ENCODE data around the gene SH3GLB2. TPM values are rescaled to one million over a fixed set of nuclear protein-coding genes. Genes with fewer than 3 reads are reported as not detected.

The SH3GLB2 gene
- polyA plus RNA-seq, 2 of the 4 experiments (the other 2 are of a cell fraction): 28.3 to 42.6 TPM

- H3K27ac ChIP-seq: no peak overlapping the region
- ChIA-PET CTCF (interaction anchor here (0.7 to 1.1 kb wide), 2 partner anchors 208 to 301 kb away, joined by 3 read pairs; no protein-coding TSS in a partner anchor), POLR2A (no interaction called here)
- H3K4me2 ChIP-seq: no peak overlapping the region
- no peaks in the 10 kb centered on the region for H3K9me3 ChIP-seq
- ATAC-seq: no peak
- H3K4me1 ChIP-seq: peaks cover 11% of the 10 kb centered on the region; the same call in 1 of the 3 replicates
- TF ChIP-seq, protein P1, sequence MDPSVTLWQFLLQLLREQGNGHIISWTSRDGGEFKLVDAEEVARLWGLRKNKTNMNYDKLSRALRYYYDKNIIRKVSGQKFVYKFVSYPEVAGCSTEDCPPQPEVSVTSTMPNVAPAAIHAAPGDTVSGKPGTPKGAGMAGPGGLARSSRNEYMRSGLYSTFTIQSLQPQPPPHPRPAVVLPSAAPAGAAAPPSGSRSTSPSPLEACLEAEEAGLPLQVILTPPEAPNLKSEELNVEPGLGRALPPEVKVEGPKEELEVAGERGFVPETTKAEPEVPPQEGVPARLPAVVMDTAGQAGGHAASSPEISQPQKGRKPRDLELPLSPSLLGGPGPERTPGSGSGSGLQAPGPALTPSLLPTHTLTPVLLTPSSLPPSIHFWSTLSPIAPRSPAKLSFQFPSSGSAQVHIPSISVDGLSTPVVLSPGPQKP (IDR thresholded peaks at IDR 0.05; ENCODE audit: low read depth, low read length): no peak
- TF ChIP-seq EHF (CRISPR knock-in tag; IDR thresholded peaks at IDR 0.05): no peak
- TF ChIP-seq EP300 (IDR thresholded peaks at IDR 0.05): no peak
- TF ChIP-seq CEBPB (IDR thresholded peaks at IDR 0.05): no peak
- no peak for TF ChIP-seq CBX2 (IDR thresholded peaks at IDR 0.05; ENCODE audit: borderline replicate concordance, low read depth)
- no peak for TF ChIP-seq ZSCAN20 (CRISPR knock-in tag; IDR thresholded peaks at IDR 0.05)
- TF ChIP-seq, protein P2, sequence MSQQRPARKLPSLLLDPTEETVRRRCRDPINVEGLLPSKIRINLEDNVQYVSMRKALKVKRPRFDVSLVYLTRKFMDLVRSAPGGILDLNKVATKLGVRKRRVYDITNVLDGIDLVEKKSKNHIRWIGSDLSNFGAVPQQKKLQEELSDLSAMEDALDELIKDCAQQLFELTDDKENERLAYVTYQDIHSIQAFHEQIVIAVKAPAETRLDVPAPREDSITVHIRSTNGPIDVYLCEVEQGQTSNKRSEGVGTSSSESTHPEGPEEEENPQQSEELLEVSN (IDR thresholded peaks at IDR 0.05; ENCODE audit: borderline replicate concordance, low read depth): no peak
- TF ChIP-seq MYC (IDR thresholded peaks at IDR 0.05; ENCODE audit: borderline replicate concordance, low read length): no peak
- no peak for TF ChIP-seq NPAS2 (CRISPR knock-in tag; IDR thresholded peaks at IDR 0.05; ENCODE audit: borderline replicate concordance)
- TF ChIP-seq, protein P3, sequence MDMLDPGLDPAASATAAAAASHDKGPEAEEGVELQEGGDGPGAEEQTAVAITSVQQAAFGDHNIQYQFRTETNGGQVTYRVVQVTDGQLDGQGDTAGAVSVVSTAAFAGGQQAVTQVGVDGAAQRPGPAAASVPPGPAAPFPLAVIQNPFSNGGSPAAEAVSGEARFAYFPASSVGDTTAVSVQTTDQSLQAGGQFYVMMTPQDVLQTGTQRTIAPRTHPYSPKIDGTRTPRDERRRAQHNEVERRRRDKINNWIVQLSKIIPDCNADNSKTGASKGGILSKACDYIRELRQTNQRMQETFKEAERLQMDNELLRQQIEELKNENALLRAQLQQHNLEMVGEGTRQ (IDR thresholded peaks at IDR 0.05): no peak
- TF ChIP-seq ZC3H11A (IDR thresholded peaks at IDR 0.05): no peak
- no peak for TF ChIP-seq ZNF302 (CRISPR knock-in tag; IDR thresholded peaks at IDR 0.05)
- no peak for TF ChIP-seq HES2 (IDR thresholded peaks at IDR 0.05)
- no peak for TF ChIP-seq POLR2AphosphoS2 (conservative IDR thresholded peaks at IDR 0.05; ENCODE audit: low read length)
- no peak for TF ChIP-seq FOSL2 (IDR thresholded peaks at IDR 0.05)
- TF ChIP-seq FOSL2 (CRISPR knock-in tag; IDR thresholded peaks at IDR 0.05): no peak
- no peak for TF ChIP-seq PHF8 (IDR thresholded peaks at IDR 0.05; ENCODE audit: borderline replicate concordance, low read depth)
- no peak for TF ChIP-seq JUN (IDR thresholded peaks at IDR 0.05)
- TF ChIP-seq TFCP2L1 (CRISPR knock-in tag; IDR thresholded peaks at IDR 0.05): no peak
- TF ChIP-seq, protein P4, sequence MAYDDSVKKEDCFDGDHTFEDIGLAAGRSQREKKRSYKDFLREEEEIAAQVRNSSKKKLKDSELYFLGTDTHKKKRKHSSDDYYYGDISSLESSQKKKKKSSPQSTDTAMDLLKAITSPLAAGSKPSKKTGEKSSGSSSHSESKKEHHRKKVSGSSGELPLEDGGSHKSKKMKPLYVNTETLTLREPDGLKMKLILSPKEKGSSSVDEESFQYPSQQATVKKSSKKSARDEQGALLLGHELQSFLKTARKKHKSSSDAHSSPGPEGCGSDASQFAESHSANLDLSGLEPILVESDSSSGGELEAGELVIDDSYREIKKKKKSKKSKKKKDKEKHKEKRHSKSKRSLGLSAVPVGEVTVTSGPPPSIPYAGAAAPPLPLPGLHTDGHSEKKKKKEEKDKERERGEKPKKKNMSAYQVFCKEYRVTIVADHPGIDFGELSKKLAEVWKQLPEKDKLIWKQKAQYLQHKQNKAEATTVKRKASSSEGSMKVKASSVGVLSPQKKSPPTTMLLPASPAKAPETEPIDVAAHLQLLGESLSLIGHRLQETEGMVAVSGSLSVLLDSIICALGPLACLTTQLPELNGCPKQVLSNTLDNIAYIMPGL (CRISPR knock-in tag; IDR thresholded peaks at IDR 0.05; ENCODE audit: borderline replicate concordance): no peak
- TF ChIP-seq, protein P5, sequence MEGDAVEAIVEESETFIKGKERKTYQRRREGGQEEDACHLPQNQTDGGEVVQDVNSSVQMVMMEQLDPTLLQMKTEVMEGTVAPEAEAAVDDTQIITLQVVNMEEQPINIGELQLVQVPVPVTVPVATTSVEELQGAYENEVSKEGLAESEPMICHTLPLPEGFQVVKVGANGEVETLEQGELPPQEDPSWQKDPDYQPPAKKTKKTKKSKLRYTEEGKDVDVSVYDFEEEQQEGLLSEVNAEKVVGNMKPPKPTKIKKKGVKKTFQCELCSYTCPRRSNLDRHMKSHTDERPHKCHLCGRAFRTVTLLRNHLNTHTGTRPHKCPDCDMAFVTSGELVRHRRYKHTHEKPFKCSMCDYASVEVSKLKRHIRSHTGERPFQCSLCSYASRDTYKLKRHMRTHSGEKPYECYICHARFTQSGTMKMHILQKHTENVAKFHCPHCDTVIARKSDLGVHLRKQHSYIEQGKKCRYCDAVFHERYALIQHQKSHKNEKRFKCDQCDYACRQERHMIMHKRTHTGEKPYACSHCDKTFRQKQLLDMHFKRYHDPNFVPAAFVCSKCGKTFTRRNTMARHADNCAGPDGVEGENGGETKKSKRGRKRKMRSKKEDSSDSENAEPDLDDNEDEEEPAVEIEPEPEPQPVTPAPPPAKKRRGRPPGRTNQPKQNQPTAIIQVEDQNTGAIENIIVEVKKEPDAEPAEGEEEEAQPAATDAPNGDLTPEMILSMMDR (IDR thresholded peaks at IDR 0.05): no peak
- WGBS (ENCODE audit: missing lambda C conversion rate): 89% methylated on average over 12 of the region's 12 CpGs
- FAIRE-seq: no peak
- no peak overlapping the region for H3K4me3 ChIP-seq
- no peak for DNase-seq (ENCODE audit: low read depth in 1 of 2, low spot score in 1 of 2)
Observed at GRCh38 chr9:129032541-129033159, 4.5 kb upstream of the SH3GLB2 start.
